ENCODE data around the gene ASPHD2.

Gene ASPHD2

DNA sequence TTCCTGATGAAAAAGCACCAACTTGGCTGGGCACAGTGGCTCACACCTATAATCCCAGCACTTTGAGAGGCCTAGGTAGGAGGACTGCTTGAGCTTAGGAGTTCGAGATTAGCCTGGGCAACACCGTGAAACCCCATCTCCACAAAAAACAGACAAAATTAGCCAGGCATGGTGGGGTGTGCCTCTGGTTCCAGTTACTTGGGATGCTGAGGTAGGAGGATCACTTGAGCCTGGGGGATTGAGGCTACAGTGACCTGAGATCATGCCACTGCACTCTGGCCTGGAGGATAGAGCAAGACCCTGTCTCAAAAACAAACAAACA is 51.5 kb downstream of the ASPHD2 start:
- peak overlapping the region; percentile 80 for H3K9ac ChIP-seq (ENCODE audit: low read depth, low read length)
- DNase-seq, result no peak

DNA sequence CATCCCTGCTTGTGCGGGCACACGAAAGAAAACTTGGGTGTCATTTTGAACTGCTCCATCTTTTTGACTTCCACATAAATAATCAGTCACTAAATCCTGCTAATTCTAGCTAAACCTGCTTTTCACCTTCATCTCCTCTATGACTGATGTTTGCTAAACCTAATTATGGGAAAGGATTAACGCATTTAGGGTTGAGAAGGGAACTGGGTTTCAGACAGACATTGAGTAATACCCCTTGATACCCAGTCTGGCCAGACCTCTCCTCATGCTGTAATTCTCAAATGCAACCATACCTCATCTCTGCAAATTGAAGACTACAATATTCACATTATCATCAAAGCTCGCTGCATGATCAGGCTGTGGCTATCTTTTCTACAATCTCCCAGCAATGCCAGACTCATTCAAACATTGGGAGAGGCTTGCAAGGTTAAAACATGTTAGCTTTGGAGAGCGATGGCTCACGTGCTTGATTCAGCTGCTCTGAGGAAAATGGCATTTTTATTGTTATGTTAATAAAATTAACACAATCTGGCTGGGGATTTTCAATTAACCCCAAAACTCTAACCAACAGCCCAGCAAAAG is 52.1 kb downstream of the ASPHD2 start:
- DNase-seq, result no peak
- no peak for TF ChIP-seq EZH2 (IDR thresholded peaks at IDR 0.05; ENCODE audit: borderline replicate concordance, low read depth, low read length, severe bottlenecking)
- TF ChIP-seq, protein P1, sequence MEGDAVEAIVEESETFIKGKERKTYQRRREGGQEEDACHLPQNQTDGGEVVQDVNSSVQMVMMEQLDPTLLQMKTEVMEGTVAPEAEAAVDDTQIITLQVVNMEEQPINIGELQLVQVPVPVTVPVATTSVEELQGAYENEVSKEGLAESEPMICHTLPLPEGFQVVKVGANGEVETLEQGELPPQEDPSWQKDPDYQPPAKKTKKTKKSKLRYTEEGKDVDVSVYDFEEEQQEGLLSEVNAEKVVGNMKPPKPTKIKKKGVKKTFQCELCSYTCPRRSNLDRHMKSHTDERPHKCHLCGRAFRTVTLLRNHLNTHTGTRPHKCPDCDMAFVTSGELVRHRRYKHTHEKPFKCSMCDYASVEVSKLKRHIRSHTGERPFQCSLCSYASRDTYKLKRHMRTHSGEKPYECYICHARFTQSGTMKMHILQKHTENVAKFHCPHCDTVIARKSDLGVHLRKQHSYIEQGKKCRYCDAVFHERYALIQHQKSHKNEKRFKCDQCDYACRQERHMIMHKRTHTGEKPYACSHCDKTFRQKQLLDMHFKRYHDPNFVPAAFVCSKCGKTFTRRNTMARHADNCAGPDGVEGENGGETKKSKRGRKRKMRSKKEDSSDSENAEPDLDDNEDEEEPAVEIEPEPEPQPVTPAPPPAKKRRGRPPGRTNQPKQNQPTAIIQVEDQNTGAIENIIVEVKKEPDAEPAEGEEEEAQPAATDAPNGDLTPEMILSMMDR (IDR thresholded peaks at IDR 0.05; ENCODE audit: borderline replicate concordance, extremely low read depth, low read length, poor library complexity, severe bottlenecking), result no peak
- peak overlapping the region; percentile 90 for H3K4me2 ChIP-seq (ENCODE audit: insufficient read depth, low read length)
- no peak overlapping the region for H2AFZ ChIP-seq (ENCODE audit: low read depth, low read length)
- H3K79me2 ChIP-seq (ENCODE audit: insufficient read depth, low read length), result peaks cover 98% of the 10 kb centered on the region
- H3K36me3 ChIP-seq (ENCODE audit: insufficient read depth, low read length), result peaks cover 39% of the 10 kb centered on the region
- H3K4me3 ChIP-seq (ENCODE audit: low read depth in 1 of 2, low read length in 2 of 2), result peak overlapping the region in 1 of 2 experiments; percentile 91; a peak in 3 of 4 replicates
- H3K9ac ChIP-seq (ENCODE audit: low read depth, low read length), result peak overlapping the region; percentile 80
- H4K20me1 ChIP-seq (ENCODE audit: insufficient read depth, low read length), result no peaks in the 10 kb centered on the region
- peak overlapping the region; percentile 97 for H3K27ac ChIP-seq (ENCODE audit: low read length)
- H3K4me1 ChIP-seq (ENCODE audit: insufficient read depth, low read length), result peaks cover 89% of the 10 kb centered on the region
- no peaks in the 10 kb centered on the region for H3K27me3 ChIP-seq (ENCODE audit: insufficient read depth, low read length, poor library complexity)
- H3K9me3 ChIP-seq (ENCODE audit: insufficient read depth, low read length, severe bottlenecking), result no peaks in the 10 kb centered on the region
- ATAC-seq (ENCODE audit: insufficient read depth, low read depth), result no peak

More for the DNA sequence above, 51.5 kb downstream of the ASPHD2 start:
- peaks cover 98% of the 10 kb centered on the region for H3K79me2 ChIP-seq (ENCODE audit: insufficient read depth, low read length)
- H3K4me2 ChIP-seq (ENCODE audit: insufficient read depth, low read length), result peak overlapping the region; percentile 90
- peaks cover 85% of the 10 kb centered on the region for H3K4me1 ChIP-seq (ENCODE audit: insufficient read depth, low read length)
- peak overlapping the region; percentile 7 to 91; a peak in 3 of 4 replicates for H3K4me3 ChIP-seq (ENCODE audit: low read depth in 1 of 2, low read length in 2 of 2)
- no peak for TF ChIP-seq EZH2 (IDR thresholded peaks at IDR 0.05; ENCODE audit: borderline replicate concordance, low read depth, low read length, severe bottlenecking)
- TF ChIP-seq, protein P1 (IDR thresholded peaks at IDR 0.05; ENCODE audit: borderline replicate concordance, extremely low read depth, low read length, poor library complexity, severe bottlenecking), result no peak
- H3K27ac ChIP-seq (ENCODE audit: low read length), result peak overlapping the region; percentile 97
- H4K20me1 ChIP-seq (ENCODE audit: insufficient read depth, low read length), result no peaks in the 10 kb centered on the region
- peaks cover 44% of the 10 kb centered on the region for H3K36me3 ChIP-seq (ENCODE audit: insufficient read depth, low read length)
- H3K27me3 ChIP-seq (ENCODE audit: insufficient read depth, low read length, poor library complexity), result no peaks in the 10 kb centered on the region
- H3K9me3 ChIP-seq (ENCODE audit: insufficient read depth, low read length, severe bottlenecking), result no peaks in the 10 kb centered on the region
- peak overlapping the region; percentile 35; the same call in 1 of the 2 replicates for H2AFZ ChIP-seq (ENCODE audit: low read depth, low read length)
- no peak for ATAC-seq (ENCODE audit: insufficient read depth, low read depth)

DNA sequence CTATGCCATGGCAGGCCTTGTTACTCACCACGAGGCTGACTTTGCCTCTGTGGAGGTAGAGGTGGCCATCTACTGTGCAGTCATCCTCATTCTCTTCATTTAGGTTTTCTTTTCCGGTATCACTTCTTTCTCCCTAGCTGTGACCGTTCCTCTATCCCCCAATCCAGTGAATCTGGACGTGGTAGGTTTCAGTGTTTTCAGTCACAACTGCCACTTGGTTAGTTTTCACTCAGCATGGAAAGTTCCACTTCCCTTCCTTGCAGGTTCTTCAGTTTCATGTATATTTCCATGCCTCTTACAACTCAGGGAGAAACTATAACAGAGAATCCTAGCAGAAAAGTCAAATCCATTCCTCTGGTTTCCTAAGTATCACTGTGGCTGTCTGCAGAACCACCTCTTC is 52.6 kb downstream of the ASPHD2 start:
- peak overlapping the region; percentile 90 for H3K4me2 ChIP-seq (ENCODE audit: insufficient read depth, low read length)

More for the DNA sequence above, 52.6 kb downstream of the ASPHD2 start:
- peaks cover 91% of the 10 kb centered on the region for H3K4me1 ChIP-seq (ENCODE audit: insufficient read depth, low read length)
- DNase-seq, result no peak
- H3K36me3 ChIP-seq (ENCODE audit: insufficient read depth, low read length), result peaks cover 37% of the 10 kb centered on the region
- peaks cover 98% of the 10 kb centered on the region for H3K79me2 ChIP-seq (ENCODE audit: insufficient read depth, low read length)
- TF ChIP-seq EZH2 (IDR thresholded peaks at IDR 0.05; ENCODE audit: borderline replicate concordance, low read depth, low read length, severe bottlenecking), result no peak
- TF ChIP-seq, protein P1 (IDR thresholded peaks at IDR 0.05; ENCODE audit: borderline replicate concordance, extremely low read depth, low read length, poor library complexity, severe bottlenecking), result no peak
- H3K9me3 ChIP-seq (ENCODE audit: insufficient read depth, low read length, severe bottlenecking), result no peaks in the 10 kb centered on the region
- ATAC-seq (ENCODE audit: insufficient read depth, low read depth), result no peak
- peak overlapping the region; percentile 80 for H3K9ac ChIP-seq (ENCODE audit: low read depth, low read length)
- H3K27me3 ChIP-seq (ENCODE audit: insufficient read depth, low read length, poor library complexity), result no peaks in the 10 kb centered on the region
- no peaks in the 10 kb centered on the region for H4K20me1 ChIP-seq (ENCODE audit: insufficient read depth, low read length)
- peak overlapping the region; percentile 97 for H3K27ac ChIP-seq (ENCODE audit: low read length)
- no peak overlapping the region for H2AFZ ChIP-seq (ENCODE audit: low read depth, low read length)
- H3K4me3 ChIP-seq (ENCODE audit: low read depth in 1 of 2, low read length in 2 of 2), result peak overlapping the region in 1 of 2 experiments; percentile 91; a peak in 2 of 4 replicates
